Measurements from ENCODE around the gene TNK2.
"Not testable (repeated sequence)": the region's sequence is repeated elsewhere in the genome, so short reads cannot be mapped to it uniquely, and the experiment has no call there.

Gene TNK2

DNA sequence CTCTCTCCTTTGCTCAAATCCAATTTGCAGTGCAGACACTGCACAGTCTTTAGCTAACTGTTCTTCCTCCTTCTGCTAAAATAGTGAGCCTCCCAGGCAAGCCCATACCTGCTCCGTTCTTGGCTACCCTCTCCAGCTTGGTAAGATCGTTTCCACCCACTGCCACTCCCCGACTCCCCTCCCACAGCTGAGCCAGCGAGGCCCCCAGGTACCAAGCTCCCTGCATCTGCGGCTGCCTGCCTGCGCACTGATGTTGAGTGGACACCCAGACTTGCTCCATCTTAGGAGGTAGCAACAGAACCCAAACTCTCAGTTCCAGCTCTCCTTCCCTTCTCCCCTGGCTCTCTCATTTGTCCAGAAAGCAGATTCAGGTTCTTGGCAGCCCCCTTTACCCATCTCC lies 7.9 kb upstream of the TNK2 start:
- DNase-seq: no peak

DNA sequence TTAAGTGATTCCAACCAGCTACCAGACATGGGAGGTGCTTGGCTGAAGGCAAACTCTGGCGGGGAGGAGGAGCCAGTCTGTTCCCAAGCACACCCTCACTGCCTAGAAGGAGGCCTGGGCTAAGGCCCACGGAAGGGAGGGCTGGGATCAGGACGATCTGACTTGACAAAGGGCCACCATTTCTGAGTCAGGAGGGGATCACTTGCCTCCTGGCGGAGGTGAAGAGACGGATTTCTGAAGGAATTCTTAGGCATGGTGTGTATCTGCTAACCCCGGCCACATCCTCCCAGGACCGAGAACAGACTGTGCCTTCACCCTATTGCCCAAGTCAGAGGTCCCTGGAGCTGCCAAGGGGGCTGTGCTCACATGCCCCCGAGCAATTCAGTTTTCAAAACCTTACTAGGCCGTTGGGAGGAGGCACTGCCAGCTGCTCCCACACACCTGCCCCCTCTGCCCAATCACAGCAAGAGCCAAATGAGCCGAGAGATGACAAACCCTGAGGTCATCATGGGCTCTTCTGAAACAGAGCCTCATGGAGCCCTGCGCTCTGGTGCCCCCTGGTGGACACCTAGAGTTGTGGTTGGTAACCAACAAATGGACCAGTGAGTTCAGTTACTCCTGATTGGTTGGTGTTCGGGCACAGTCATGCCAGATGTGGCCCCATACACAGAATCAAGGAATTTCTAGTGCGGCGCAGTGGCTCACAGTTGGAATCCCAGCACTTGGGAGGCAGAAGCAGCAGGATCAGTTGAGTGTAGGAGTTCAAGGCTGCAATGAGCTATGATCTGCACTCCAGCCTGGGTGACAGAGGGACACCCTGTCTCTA lies 6.5 kb upstream of the TNK2 start:
- peak; percentile 98 for DNase-seq

GRCh38 chr3:195914146-195914545 lies 5.8 kb upstream of the TNK2 start:
- DNase-seq: not testable (repeated sequence)

GRCh38 chr3:195913382-195913781 lies 5.0 kb upstream of the TNK2 start:
- DNase-seq: no peak

DNA sequence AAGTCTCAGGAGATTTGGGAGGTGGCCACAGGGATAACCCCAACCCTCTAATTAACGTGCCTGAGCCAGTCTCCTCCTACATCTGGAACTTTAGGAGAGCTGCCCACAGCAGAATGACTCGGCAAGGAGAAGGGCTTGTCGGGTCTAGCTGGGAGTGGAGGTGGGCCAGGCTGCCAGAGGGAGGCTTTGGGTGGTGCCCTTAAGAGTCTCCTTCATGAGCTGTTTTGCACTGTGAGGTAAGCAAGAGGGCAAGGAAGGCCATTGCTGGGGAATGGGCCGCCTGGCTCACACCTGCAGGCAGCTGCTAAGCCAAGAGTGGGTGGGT lies 3.6 kb upstream of the TNK2 start:
- no peak for DNase-seq

DNA sequence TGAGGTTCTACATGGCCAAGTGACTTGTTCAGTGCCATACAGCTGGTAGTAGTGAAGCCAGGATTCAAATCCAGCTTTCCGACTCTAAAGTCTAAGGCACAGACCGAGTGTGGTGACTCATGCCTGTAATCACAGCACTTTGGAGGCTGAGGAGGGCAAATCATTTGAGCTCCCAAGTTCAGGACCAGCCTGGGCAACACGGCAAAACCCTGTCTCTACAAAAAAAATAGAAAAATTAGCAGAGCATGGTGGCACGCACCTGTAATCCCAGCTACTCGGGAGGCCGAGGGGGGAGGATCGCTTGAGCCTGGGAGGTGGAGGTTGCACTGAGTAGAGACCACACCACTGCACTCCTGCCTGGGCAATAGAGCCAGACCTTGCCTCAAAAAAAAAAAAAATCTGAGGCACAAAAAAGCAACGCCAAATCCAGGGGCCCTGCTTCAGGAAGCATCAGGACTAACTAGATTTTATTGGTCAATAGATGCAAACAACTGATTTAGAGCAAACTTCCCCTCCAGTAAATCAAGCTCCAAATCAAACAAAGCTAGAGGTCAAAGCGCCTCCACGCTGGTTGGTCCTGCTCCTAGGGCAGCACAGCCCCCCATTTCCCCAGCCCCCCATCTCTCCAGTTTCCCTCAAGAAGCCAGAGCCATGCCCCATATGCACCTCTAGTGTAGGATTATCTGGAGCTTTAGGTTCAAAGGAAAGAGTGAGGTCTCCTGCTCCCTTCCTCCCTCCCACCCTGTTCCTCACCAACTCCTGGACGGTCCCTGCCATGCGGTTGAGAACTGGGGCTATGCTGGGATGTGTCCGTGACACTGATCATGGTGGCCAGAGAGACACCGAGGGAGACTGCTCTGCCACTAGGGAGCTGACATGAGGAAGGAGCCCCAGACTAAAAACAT lies 2.9 kb upstream of the TNK2 start:
- no peak for DNase-seq

- DNase-seq: no peak
Observed at GRCh38 chr3:195910499-195910845, 2.1 kb upstream of the TNK2 start.

GRCh38 chr3:195909644-195910498 lies 1.5 kb upstream of the TNK2 start:
- peak; percentile 88 for DNase-seq

DNA sequence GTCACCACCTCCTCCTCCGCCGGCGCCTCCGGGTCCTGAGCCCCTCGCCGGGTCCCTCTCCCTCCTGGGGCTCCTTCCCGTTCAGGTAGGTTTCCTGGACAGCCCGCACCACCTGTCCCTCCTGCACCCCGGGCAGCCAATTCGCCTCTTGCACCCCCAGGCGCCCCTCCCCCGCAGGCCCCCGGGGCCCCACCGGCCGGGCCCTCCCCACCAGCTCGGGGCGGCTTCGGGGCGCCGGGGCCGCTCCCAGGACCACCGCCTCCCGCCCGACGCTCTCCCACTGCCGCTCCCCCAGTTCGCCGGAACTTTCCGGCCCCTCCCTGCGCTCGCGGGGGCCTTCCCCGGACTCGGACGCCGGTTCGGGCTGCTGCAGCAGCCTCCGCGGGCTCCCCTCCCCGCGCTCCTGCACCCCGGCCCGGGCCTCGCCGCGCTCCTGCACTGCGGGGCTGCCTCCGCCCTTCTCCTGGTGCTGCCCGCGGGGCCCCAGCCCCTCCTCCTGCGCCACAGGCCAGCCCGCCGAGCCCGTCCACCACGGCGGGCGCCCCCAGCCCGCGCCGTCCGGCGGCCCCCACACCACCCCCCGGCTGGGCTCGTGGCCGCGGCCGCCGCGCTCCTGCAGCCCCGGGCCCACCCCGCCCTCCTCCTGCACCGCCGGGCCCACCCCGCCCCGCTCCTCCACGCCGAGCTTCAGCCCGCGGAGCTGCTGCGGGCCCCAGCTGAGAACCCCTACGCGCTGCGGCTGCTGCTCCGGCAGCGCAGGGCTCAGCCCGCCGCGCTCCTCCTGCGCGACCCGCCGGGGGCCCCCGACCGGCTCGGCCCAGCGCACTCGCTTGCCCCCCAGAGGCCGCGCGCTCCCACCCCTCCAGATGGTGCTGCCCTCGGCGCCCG lies 587 bp upstream of the TNK2 start:
- peak; percentile 27 for DNase-seq

DNA sequence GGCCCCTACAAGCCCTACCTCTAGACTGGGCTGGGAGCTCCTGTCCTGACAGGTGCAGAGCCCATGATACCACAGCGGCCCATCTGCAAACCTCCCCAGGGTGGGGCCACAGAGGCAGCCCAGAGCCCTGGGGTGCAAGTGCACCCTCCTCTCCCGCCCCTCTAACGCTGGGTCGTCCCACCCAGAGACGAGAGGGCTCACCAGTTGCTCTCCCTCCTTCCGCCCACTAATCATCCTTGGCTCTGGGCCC lies 742 bp downstream of the TNK2 start:
- no peak for DNase-seq

- peak; percentile 77 for DNase-seq
Observed at GRCh38 chr3:195906865-195907683, 1.3 kb downstream of the TNK2 start.

GRCh38 chr3:195905970-195906864 lies 2.1 kb downstream of the TNK2 start:
- DNase-seq: peak; percentile 20

DNA sequence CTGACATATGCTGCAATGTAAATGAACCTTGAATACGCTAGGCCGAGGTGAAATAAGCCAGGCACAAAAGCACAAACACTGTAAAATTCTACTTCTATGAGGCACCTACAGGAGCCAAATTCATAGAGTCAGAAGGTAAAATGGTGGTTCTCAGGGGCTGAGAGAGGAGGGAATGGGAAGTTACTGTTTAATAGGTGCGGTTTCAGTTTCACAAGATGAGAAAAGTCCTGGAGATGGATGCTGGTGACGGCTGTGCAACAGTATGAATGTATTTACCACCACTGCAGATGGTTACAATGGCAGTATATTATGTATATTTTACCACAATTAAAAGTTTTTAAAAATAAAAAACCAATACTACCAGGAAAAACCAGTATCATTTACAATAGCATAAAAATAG lies 4.0 kb downstream of the TNK2 start:
- no peak for DNase-seq

GRCh38 chr3:195903950-195904290 lies 4.4 kb downstream of the TNK2 start:
- DNase-seq: no peak

GRCh38 chr3:195902634-195903033 lies 5.7 kb downstream of the TNK2 start:
- not testable (repeated sequence) for DNase-seq

DNA sequence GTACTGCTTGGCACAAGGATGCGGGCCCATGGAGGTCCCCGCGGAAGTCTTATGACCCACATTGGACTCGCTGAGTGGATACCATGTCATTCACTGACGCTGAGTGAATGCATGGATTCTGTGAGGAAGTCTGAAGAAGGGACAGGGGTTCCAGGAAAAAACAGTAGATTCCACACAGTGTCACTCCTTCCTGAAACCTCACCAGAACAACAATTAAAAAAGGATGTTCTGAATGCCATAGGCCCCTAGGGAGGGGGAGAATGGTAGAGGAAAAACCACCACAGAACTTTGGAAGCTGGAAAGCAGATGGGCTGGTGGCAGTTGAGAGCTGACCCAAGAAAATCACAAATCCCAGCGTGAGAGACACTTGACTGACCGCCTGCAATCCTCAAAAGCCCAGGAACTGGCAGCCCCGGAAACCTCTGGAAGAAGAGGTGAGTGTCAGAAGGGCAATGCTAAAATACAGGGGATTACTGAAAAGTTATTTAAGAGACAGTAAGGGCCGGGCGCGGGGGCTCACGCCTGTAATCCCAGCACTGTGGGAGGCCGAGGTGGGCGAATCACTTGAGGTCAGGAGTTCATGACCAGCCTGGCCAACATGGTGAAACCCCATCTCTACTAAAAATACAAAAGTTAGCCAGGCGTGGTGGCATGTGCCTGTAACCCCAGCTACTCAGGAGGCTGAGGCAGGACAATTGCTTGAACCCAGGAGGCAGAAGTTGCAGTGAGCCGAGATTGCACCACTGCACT lies 6.3 kb downstream of the TNK2 start:
- not testable (repeated sequence) for DNase-seq

GRCh38 chr3:195900436-195901355 lies 7.7 kb downstream of the TNK2 start:
- DNase-seq: peak; percentile 47

DNA sequence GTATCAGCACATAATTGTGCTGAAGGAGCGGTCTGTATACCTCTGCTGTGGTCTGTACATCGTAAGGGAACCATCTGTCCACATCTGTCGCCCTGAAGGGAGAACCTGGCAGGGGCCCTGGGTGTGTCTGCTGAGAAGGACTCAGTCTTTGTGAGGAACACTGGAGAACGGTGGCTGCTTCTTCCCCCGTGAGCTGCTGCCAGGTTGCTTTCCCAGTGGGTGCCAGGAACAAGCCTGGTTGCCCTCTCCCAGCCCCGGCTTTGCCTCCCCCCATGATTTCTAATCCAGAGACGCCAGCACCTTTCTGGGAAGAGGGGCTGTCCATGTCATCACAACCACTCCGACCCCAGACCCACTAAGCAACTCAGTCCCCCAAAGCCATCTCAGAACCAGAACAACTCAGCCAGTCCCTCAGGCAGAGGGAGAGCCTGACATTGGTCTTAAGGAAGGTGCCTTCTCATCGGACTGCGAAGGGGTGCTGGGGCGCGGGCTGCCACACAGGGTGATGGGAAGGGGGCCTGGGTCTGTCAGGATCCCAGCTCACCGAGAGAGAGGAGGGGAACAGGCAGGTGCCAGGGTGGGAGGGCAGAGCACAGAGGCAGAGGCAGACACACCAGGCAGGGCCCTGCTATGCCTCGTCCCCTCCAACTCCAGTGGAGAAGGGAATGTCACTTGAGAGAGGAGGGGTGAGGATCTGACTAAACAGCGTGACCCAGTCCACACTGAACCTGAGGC lies 8.5 kb downstream of the TNK2 start:
- no peak for DNase-seq
